ENCODE results near the gene USO1. TPM values are rescaled to one million over a fixed set of nuclear protein-coding genes. Genes with fewer than 3 reads are reported as not detected.
"Not testable (repeated sequence)": the region's sequence is repeated elsewhere in the genome, so short reads cannot be mapped to it uniquely, and the experiment has no call there.

Gene USO1
- total RNA-seq, 1 experiment from 2014 or later: 65.0 TPM

GRCh38 chr4:75736862-75737261 lies 12.5 kb downstream of the USO1 start:
- DNase-seq (ENCODE audit: low spot score): no peak
- in situ Hi-C loops (cut with HindIII; ENCODE audit: low sequenced_read_pairs): no loop called here

- no peak for DNase-seq (ENCODE audit: low spot score)
- in situ Hi-C loops (cut with HindIII; ENCODE audit: low sequenced_read_pairs): no loop called here
Observed at GRCh38 chr4:75737398-75737797, 13.0 kb downstream of the USO1 start.

GRCh38 chr4:75741027-75741426 lies 16.6 kb downstream of the USO1 start:
- in situ Hi-C loops (cut with HindIII; ENCODE audit: low sequenced_read_pairs): no loop called here
- DNase-seq (ENCODE audit: low spot score): no peak

GRCh38 chr4:75742451-75742850 lies 18.1 kb downstream of the USO1 start:
- in situ Hi-C loops (cut with HindIII; ENCODE audit: low sequenced_read_pairs): no loop called here
- DNase-seq (ENCODE audit: low spot score): no peak

- DNase-seq (ENCODE audit: low spot score): no peak
- in situ Hi-C loops (cut with HindIII; ENCODE audit: low sequenced_read_pairs): no loop called here
Observed at GRCh38 chr4:75745161-75745560, 20.8 kb downstream of the USO1 start.

- DNase-seq (ENCODE audit: low spot score): no peak
- in situ Hi-C loops (cut with HindIII; ENCODE audit: low sequenced_read_pairs): no loop called here
Observed at GRCh38 chr4:75745721-75746199, 21.4 kb downstream of the USO1 start.

- in situ Hi-C loops (cut with HindIII; ENCODE audit: low sequenced_read_pairs): no loop called here
- DNase-seq (ENCODE audit: low spot score): no peak
Observed at GRCh38 chr4:75752637-75753036, 28.3 kb downstream of the USO1 start.

GRCh38 chr4:75769036-75769435 lies 44.7 kb downstream of the USO1 start:
- no peak for DNase-seq (ENCODE audit: low spot score)
- in situ Hi-C loops (cut with HindIII; ENCODE audit: low sequenced_read_pairs): no loop called here

- in situ Hi-C loops (cut with HindIII; ENCODE audit: low sequenced_read_pairs): no loop called here
- no peak for DNase-seq (ENCODE audit: low spot score)
Observed at GRCh38 chr4:75771607-75772006, 47.2 kb downstream of the USO1 start.

GRCh38 chr4:75777589-75777988 lies 53.2 kb downstream of the USO1 start:
- in situ Hi-C loops (cut with HindIII; ENCODE audit: low sequenced_read_pairs): no loop called here
- DNase-seq (ENCODE audit: low spot score): no peak

GRCh38 chr4:75779105-75779757 lies 54.9 kb downstream of the USO1 start:
- DNase-seq (ENCODE audit: low spot score): no peak
- in situ Hi-C loops (cut with HindIII; ENCODE audit: low sequenced_read_pairs): no loop called here

GRCh38 chr4:75781305-75781704 lies 56.9 kb downstream of the USO1 start:
- in situ Hi-C loops (cut with HindIII; ENCODE audit: low sequenced_read_pairs): no loop called here
- no peak for DNase-seq (ENCODE audit: low spot score)

- in situ Hi-C loops (cut with HindIII; ENCODE audit: low sequenced_read_pairs): no loop called here
- no peak for DNase-seq (ENCODE audit: low spot score)
Observed at GRCh38 chr4:75786526-75786925, 62.1 kb downstream of the USO1 start.

GRCh38 chr4:75786938-75787337 lies 62.6 kb downstream of the USO1 start:
- DNase-seq (ENCODE audit: low spot score): no peak
- in situ Hi-C loops (cut with HindIII; ENCODE audit: low sequenced_read_pairs): no loop called here

GRCh38 chr4:75790024-75790423 lies 65.6 kb downstream of the USO1 start:
- in situ Hi-C loops (cut with HindIII; ENCODE audit: low sequenced_read_pairs): no loop called here
- DNase-seq (ENCODE audit: low spot score): no peak

- no peak for DNase-seq (ENCODE audit: low spot score)
- in situ Hi-C loops (cut with HindIII; ENCODE audit: low sequenced_read_pairs): no loop called here
Observed at GRCh38 chr4:75800972-75801371, 76.6 kb downstream of the USO1 start.

GRCh38 chr4:75806035-75806434 lies 81.7 kb downstream of the USO1 start:
- in situ Hi-C loops (cut with HindIII; ENCODE audit: low sequenced_read_pairs): not testable (repeated sequence)

GRCh38 chr4:75817901-75818300 lies 93.5 kb downstream of the USO1 start:
- DNase-seq (ENCODE audit: low spot score): no peak
- in situ Hi-C loops (cut with HindIII; ENCODE audit: low sequenced_read_pairs): no loop called here

More at GRCh38 chr4:75806035-75806434, 81.7 kb downstream of the USO1 start:
- not testable (repeated sequence) for DNase-seq (ENCODE audit: low spot score)

- in situ Hi-C loops (cut with HindIII; ENCODE audit: low sequenced_read_pairs): no loop called here
- DNase-seq (ENCODE audit: low spot score): no peak
Observed at GRCh38 chr4:75819121-75819520, 94.7 kb downstream of the USO1 start.

- DNase-seq (ENCODE audit: low spot score): no peak
- in situ Hi-C loops (cut with HindIII; ENCODE audit: low sequenced_read_pairs): no loop called here
Observed at GRCh38 chr4:75820197-75820596, 95.8 kb downstream of the USO1 start.

- no peak for DNase-seq (ENCODE audit: low spot score)
- in situ Hi-C loops (cut with HindIII; ENCODE audit: low sequenced_read_pairs): no loop called here
Observed at GRCh38 chr4:75820676-75821075, 96.3 kb downstream of the USO1 start.

Data from G401 (cell line).